Neuronal stem cell (in vitro differentiated cells): ENCODE results near the gene XYLT2. TPM values are rescaled to one million over a fixed set of nuclear protein-coding genes. Genes with fewer than 3 reads are reported as not detected.
A peak's percentile ranks its signal among the peaks of the same experiment; 100 is the strongest.

Experiments used
- DNase-seq: peaks from one replicate; pipeline ENCODE4 v3.0.0-alpha.2; 2013; ENCODE audit warnings: low spot score
- H2AFZ ChIP-seq: one replicate; pipeline ENCODE4 v1.6.1; 2013; ENCODE audit warnings: mild to moderate bottlenecking, low read length, inconsistent platforms
- H2AK5ac ChIP-seq: 2 replicates; pipeline ENCODE4 v1.6.1; 2013; ENCODE audit warnings: low read depth, mild to moderate bottlenecking, inconsistent platforms, low read length, moderate library complexity, mixed read lengths
- H2BK120ac ChIP-seq: 2 replicates; pipeline ENCODE4 v1.6.1; 2013; ENCODE audit warnings: low read depth, mild to moderate bottlenecking, inconsistent platforms, low read length, moderate library complexity, mixed read lengths
- H2BK12ac ChIP-seq: one replicate; pipeline ENCODE4 v1.6.1; 2013; ENCODE audit warnings: low read length, inconsistent platforms
- H2BK15ac ChIP-seq: 2 replicates; pipeline ENCODE4 v1.6.1; 2013; ENCODE audit warnings: mild to moderate bottlenecking, low read length, inconsistent platforms, mixed read lengths
- H2BK5ac ChIP-seq: one replicate; pipeline ENCODE4 v1.6.1; 2013; ENCODE audit warnings: inconsistent platforms, mild to moderate bottlenecking, low read length, moderate library complexity
- H3K14ac ChIP-seq: one replicate; pipeline ENCODE4 v1.6.1; 2013; ENCODE audit warnings: low read length, inconsistent platforms
- H3K18ac ChIP-seq: 2 replicates; pipeline ENCODE4 v1.6.1; 2013; ENCODE audit warnings: low read length, inconsistent platforms
- H3K23ac ChIP-seq: 2 replicates; pipeline ENCODE4 v1.6.1; 2013; ENCODE audit warnings: low read depth, mild to moderate bottlenecking, mixed read lengths, low read length, inconsistent platforms; ENCODE audit not compliant: poor library complexity
- H3K27ac ChIP-seq: replicated peaks from 3 replicates; pipeline ENCODE4 v1.5.1; 2013; ENCODE audit warnings: low read length, inconsistent platforms
- H3K27me3 ChIP-seq, 3 experiments: 2 replicates each; pipeline ENCODE4 v1.6.1; 2013; ENCODE audit warnings: low read length in 3 of 3, mild to moderate bottlenecking in 2 of 3, inconsistent platforms in 1 of 3, low read depth in 1 of 3, mixed read lengths in 1 of 3, moderate library complexity in 1 of 3; ENCODE audit not compliant: control insufficient read depth in 3 of 3, insufficient read depth in 3 of 3
- H3K36me3 ChIP-seq, 2 donors: replicated peaks in 1 of 2; 2 replicates each; pipeline ENCODE4 v1.6.1; 2013; ENCODE audit warnings: low read length in 2 of 2; ENCODE audit not compliant: control insufficient read depth in 2 of 2, insufficient read depth in 2 of 2
- H3K4ac ChIP-seq: 2 replicates; pipeline ENCODE4 v1.6.1; 2013; ENCODE audit warnings: inconsistent platforms, mild to moderate bottlenecking, low read length, moderate library complexity
- H3K4me1 ChIP-seq, 2 donors: 1 replicate in 1 of 2; 2 replicates in 1 of 2; pipeline ENCODE4 v1.6.1; 2013; ENCODE audit warnings: low read length in 2 of 2, low read depth in 1 of 2; ENCODE audit not compliant: control insufficient read depth in 2 of 2, insufficient read depth in 1 of 2
- H3K4me2 ChIP-seq: one replicate; pipeline ENCODE4 v1.6.1; 2013; ENCODE audit warnings: mild to moderate bottlenecking, low read length, inconsistent platforms; ENCODE audit not compliant: insufficient read depth, poor library complexity, severe bottlenecking
- H3K4me3 ChIP-seq, 2 donors: 2 replicates each; pipeline ENCODE4 v1.5.1; 2013; ENCODE audit warnings: low read length in 2 of 2, mild to moderate bottlenecking in 2 of 2, inconsistent platforms in 1 of 2, moderate library complexity in 1 of 2
- H3K79me1 ChIP-seq: one replicate; pipeline ENCODE4 v1.6.1; 2013; ENCODE audit warnings: low read depth, mild to moderate bottlenecking, inconsistent platforms, low read length, moderate library complexity
- H3K9ac ChIP-seq: one replicate; pipeline ENCODE4 v1.6.1; 2013; ENCODE audit warnings: mild to moderate bottlenecking, low read depth, low read length, inconsistent platforms; ENCODE audit not compliant: poor library complexity
- H3K9me3 ChIP-seq, 2 donors: replicated peaks in 1 of 2; 2 replicates each; pipeline versions ENCODE3 to v1.6.1; 2013; ENCODE audit warnings: low read length in 2 of 2, mild to moderate bottlenecking in 2 of 2, inconsistent platforms in 1 of 2, low read depth in 1 of 2, mixed read lengths in 1 of 2, moderate library complexity in 1 of 2; ENCODE audit not compliant: control insufficient read depth in 2 of 2, insufficient read depth in 1 of 2
- H4K8ac ChIP-seq: one replicate; pipeline ENCODE4 v1.6.1; 2013; ENCODE audit warnings: low read depth, mild to moderate bottlenecking, inconsistent platforms, low read length, moderate library complexity
- H4K91ac ChIP-seq: one replicate; pipeline ENCODE4 v1.6.1; 2013; ENCODE audit warnings: low read length, low read depth, mild to moderate bottlenecking, inconsistent platforms; ENCODE audit not compliant: poor library complexity
- WGBS, 2 donors: extraction: QIAGEN DNeasy Blood & Tissue Kit; methylation state at CpG; one replicate each; pipeline ENCODE4 v1.1.7; 2013; ENCODE audit warnings: missing lambda C conversion rate in 2 of 2, mixed read lengths in 1 of 2; ENCODE audit not compliant: insufficient read length in 2 of 2, insufficient replicate concordance in 1 of 2; ENCODE audit errors: extremely low coverage in 2 of 2; 5-methylcytosine and 5-hydroxymethylcytosine counted together
- polyA plus RNA-seq, 2 experiments: library from polyadenylated mRNA; stranded (reverse); fragments of 200-250 nt; gene quantifications; one replicate each; pipeline ENCODE4 v1.2.3, GENCODE V29; 2013

Gene XYLT2
- 11.5 TPM for polyA plus RNA-seq (2013, experiment 1 of 2)
- polyA plus RNA-seq (2013, experiment 2 of 2), result 12.2 TPM

DNA sequence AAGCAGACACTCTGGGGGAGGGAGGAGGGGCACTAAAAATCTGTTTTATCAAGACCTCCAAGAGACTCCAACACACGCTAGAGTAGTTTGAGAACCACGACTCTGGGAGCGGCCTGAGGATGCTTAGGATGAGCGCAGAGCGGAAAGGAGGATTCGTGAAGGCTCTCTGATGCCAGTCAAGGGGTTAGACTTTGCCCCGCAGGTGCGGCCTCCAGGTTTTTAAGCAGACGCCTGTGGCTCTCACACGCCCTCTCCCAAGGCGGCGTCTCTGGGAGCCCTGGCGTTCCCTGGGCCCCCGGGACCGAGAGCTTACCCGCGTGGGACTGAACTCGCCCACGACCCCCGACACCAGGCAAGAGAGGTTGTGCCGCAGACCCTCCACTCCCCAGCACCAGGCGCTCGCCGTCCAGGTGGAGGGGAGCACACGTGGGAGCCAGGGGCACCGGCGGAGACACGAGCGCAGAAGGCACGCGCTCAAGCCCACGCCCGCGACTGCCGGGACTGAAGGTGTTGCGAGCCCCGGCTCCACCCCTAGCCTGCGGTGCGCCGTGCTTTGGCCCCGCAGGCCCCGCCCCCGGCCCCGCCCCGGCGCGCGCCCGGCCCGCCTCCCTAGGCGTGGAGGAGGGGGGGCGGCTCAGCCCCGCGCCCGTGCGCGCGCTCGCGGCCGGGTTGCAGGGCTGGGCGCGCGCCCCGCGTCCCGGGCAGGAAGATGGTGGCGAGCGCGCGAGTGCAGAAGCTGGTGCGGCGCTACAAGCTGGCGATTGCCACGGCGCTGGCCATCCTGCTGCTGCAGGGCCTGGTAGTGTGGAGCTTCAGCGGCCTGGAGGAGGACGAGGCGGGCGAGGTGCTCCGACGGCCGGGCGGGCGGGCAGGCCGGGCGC lies at the start of gene XYLT2:
Gene XYLT2, plus strand, starts transcription at position 695 of the 881 bp plus-strand sequence. Its CDS starts 15 bp downstream, at position 710.
- Histone ChIP-seq H3K9ac (peak within 1 kb of the TSS; percentile 96), H2BK12ac (peak within 1 kb of the TSS; percentile 97), H4K91ac (no peak within 1 kb of the TSS), H2BK120ac (peak within 1 kb of the TSS; percentile 66), H3K4ac (peak within 1 kb of the TSS; percentile 96), H3K23ac (peak within 1 kb of the TSS; percentile 98), H3K27me3 (peaks cover 0 to 18% (median 8%) of the 10 kb centered on the region in 3 experiments), H3K18ac (peak within 1 kb of the TSS; percentile 99), H4K8ac (peak within 1 kb of the TSS; percentile 89), H3K14ac (peak within 1 kb of the TSS; percentile 98), H3K4me2 (peak within 1 kb of the TSS; percentile 99), H3K9me3 (peaks cover 0 to 2% of the 10 kb centered on the region in 2 donors), H3K4me3 (peak within 1 kb of the TSS; percentile 98 to 99), H2BK15ac (peak within 1 kb of the TSS; percentile 86), H2AK5ac (peak within 1 kb of the TSS; percentile 88), H2AFZ (peak within 1 kb of the TSS; percentile 99), H2BK5ac (peak within 1 kb of the TSS; percentile 88), H3K27ac (peak within 1 kb of the TSS; percentile 71), H3K79me1 (peaks cover 9% of the 10 kb centered on the region), H3K4me1 (peaks cover 15 to 21% of the 10 kb centered on the region in 2 donors), H3K36me3 (peaks cover under 1 to 2% of the 10 kb centered on the region in 2 donors)
- DNase-seq, result peak; percentile 89
- WGBS, 2 donors, result no CpG with 5 or more reads among the region's 87 CpGs

DNA sequence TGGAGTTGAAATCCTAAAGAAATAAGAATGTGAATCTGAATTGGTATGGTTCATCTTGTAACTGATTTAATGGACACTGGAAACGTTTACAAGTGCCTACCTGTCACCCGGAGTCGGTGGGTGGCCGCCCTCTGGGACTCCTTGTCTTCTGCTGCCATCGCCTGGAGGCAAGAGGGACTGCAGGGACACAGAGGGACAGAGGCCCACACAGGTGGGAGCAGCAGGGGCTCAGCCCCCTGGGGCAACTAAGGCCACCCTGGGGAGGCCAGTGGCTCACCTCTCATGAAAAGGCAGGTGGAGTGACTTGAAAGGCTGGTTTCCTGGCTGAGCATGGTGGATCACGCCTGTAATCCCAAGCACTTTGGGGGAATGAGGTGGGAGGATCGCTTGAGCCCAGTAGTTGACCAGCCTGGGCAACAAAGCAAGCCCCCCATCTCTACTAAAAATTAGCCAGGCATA lies 48.5 kb upstream of the XYLT2 start:
- H3K18ac ChIP-seq, result no peak overlapping the region
- H3K79me1 ChIP-seq, result no peaks in the 10 kb centered on the region
- no peaks in the 10 kb centered on the region for H3K4me1 ChIP-seq
- WGBS, 2 donors, result no CpG with 5 or more reads among the region's 7 CpGs
- no peak overlapping the region for H2BK120ac ChIP-seq
- H4K8ac ChIP-seq, result no peak overlapping the region
- H2BK5ac ChIP-seq, result no peak overlapping the region
- H3K27me3 ChIP-seq, result peaks cover 0 to 24% (median 0%) of the 10 kb centered on the region in 3 experiments
- no peak overlapping the region for H3K14ac ChIP-seq
- no peak overlapping the region for H3K4me3 ChIP-seq
- H2AK5ac ChIP-seq, result no peak overlapping the region
- H2BK12ac ChIP-seq, result no peak overlapping the region
- no peak overlapping the region for H2BK15ac ChIP-seq
- no peak overlapping the region for H3K4me2 ChIP-seq
- no peaks in the 10 kb centered on the region for H3K36me3 ChIP-seq
- no peak overlapping the region for H4K91ac ChIP-seq
- no peak overlapping the region for H3K23ac ChIP-seq
- no peak overlapping the region for H3K27ac ChIP-seq
- no peaks in the 10 kb centered on the region for H3K9me3 ChIP-seq
- H3K4ac ChIP-seq, result no peak overlapping the region
- DNase-seq, result peak; percentile 63
- H2AFZ ChIP-seq, result no peak overlapping the region
- H3K9ac ChIP-seq, result no peak overlapping the region

DNA sequence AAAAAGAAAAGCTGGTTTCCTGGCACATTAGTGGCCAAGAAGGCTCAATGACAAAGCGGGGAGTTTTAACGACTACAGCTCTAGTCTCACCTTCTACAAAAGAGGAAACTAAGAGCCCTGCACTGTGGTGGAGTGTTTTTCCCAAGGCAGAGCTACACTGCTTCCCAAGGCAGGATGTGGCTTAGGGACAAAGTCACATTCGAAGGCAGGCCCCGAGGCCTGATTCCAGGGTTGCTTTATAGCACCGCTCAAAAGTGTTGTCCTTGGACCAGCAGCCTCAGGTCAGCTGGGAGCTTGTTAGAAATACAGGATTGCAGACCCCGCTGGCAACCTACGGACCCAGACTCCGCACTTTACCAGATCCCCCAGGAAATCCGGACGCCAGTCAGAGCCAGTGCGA lies 47.9 kb upstream of the XYLT2 start:
- Histone ChIP-seq H2BK120ac (no peak overlapping the region), H3K79me1 (no peaks in the 10 kb centered on the region), H2BK5ac (no peak overlapping the region), H3K14ac (no peak overlapping the region), H3K36me3 (no peaks in the 10 kb centered on the region), H2AK5ac (no peak overlapping the region), H2AFZ (no peak overlapping the region), H3K4me3 (no peak overlapping the region), H2BK12ac (no peak overlapping the region), H3K4me1 (no peaks in the 10 kb centered on the region), H2BK15ac (no peak overlapping the region), H3K23ac (no peak overlapping the region), H4K8ac (no peak overlapping the region), H3K18ac (no peak overlapping the region), H3K4ac (no peak overlapping the region), H4K91ac (no peak overlapping the region), H3K4me2 (no peak overlapping the region), H3K27ac (no peak overlapping the region), H3K27me3 (peaks cover 0 to 28% (median 0%) of the 10 kb centered on the region in 3 experiments), H3K9me3 (no peaks in the 10 kb centered on the region), H3K9ac (no peak overlapping the region)
- WGBS, 2 donors, result no CpG with 5 or more reads among the region's 11 CpGs
- no peak for DNase-seq

- H4K91ac ChIP-seq, result no peak overlapping the region
- H3K4me1 ChIP-seq, result peaks cover 0 to 2% of the 10 kb centered on the region in 2 donors
- H2BK15ac ChIP-seq, result no peak overlapping the region
- no peak overlapping the region for H3K18ac ChIP-seq
- no peak overlapping the region for H3K4ac ChIP-seq
- peaks cover 0 to 23% (median 0%) of the 10 kb centered on the region in 3 experiments for H3K27me3 ChIP-seq
- no peak overlapping the region for H3K27ac ChIP-seq
- H3K23ac ChIP-seq, result no peak overlapping the region
- H2AK5ac ChIP-seq, result no peak overlapping the region
- H2BK120ac ChIP-seq, result no peak overlapping the region
- H3K4me2 ChIP-seq, result no peak overlapping the region
- no CpG with 5 or more reads among the region's 3 CpGs for WGBS, 2 donors
- H3K36me3 ChIP-seq, result no peaks in the 10 kb centered on the region
- no peak overlapping the region for H3K14ac ChIP-seq
- H3K9me3 ChIP-seq, result no peaks in the 10 kb centered on the region
- H3K79me1 ChIP-seq, result no peaks in the 10 kb centered on the region
- H3K9ac ChIP-seq, result no peak overlapping the region
- no peak overlapping the region for H3K4me3 ChIP-seq
- no peak overlapping the region for H2BK5ac ChIP-seq
- DNase-seq, result no peak
- no peak overlapping the region for H2BK12ac ChIP-seq
- no peak overlapping the region for H2AFZ ChIP-seq
- H4K8ac ChIP-seq, result no peak overlapping the region
Observed at GRCh38 chr17:50299776-50300175, 46.1 kb upstream of the XYLT2 start.
